Motor neuron (in vitro differentiated cells): ENCODE data around the gene TMEM30A. TPM values are rescaled to one million over a fixed set of nuclear protein-coding genes. Genes with fewer than 3 reads are reported as not detected.

Experiments used
- ATAC-seq, 8 experiments: fragments of 200-7000 bp; cut with Tn5 transposase; replicated peaks in 6 of 8; 2 replicates each; pipeline ENCODE4 v1.8.0; 2021; ENCODE audit warnings: mild to moderate bottlenecking in 8 of 8, moderate library complexity in 8 of 8
- H3K27ac ChIP-seq, 2 donors: fragments of 250-450 bp; sonication (Bioruptor Pico); 2 replicates each; pipeline ENCODE4 v1.9.0; 2021; ENCODE audit warnings: antibody characterized with exemption in 2 of 2, mild to moderate bottlenecking in 2 of 2, moderate library complexity in 1 of 2
- H3K4me1 ChIP-seq, 2 donors: fragments of 250-450 bp; sonication (Bioruptor Pico); replicated peaks in 1 of 2; 2 replicates each; pipeline ENCODE4 v1.6.1; 2021; ENCODE audit warnings: antibody characterized with exemption in 2 of 2, mild to moderate bottlenecking in 2 of 2, moderate library complexity in 1 of 2
- H3K4me3 ChIP-seq, 5 donors: fragments of 250-450 bp; sonication (Bioruptor Pico); 2 replicates each; pipeline ENCODE4 v1.9.0; 2021; ENCODE audit warnings: antibody characterized with exemption in 5 of 5, mild to moderate bottlenecking in 5 of 5, moderate library complexity in 4 of 5
- WGBS, 10 experiments: fragments of 450-650 bp; shearing (Covaris generic); methylation state at CpG; one replicate each; pipeline ENCODE4 v1.0.0; 2022; 5-methylcytosine and 5-hydroxymethylcytosine counted together
- in situ Hi-C, 9 experiments: fragments of 400-800 bp; cut with MboI; loops; one replicate each; pipeline ENCODE4 v1.15.0; 2021; ENCODE audit warnings: low sequenced_read_pairs in 9 of 9, low pct_unique_long_range_greater_than_20kb in 2 of 9; ENCODE audit not compliant: unreplicated experiment in 9 of 9
- total RNA-seq, 8 experiments: library from RNA; unstranded; fragments of 300-600 nt; gene quantifications; 2 replicates each; pipeline versions ENCODE4 v1.2.3 to v1.2.4, GENCODE V29; 2022

The TMEM30A gene
- total RNA-seq = 100 to 1,000 TPM in 2 of 8 experiments, 10 to 100 TPM in 6; 56.9 to 133 (median 70.1) TPM

GRCh38 chr6:75284632-75285282 is at the start of gene TMEM30A:
TMEM30A (minus strand) TSS chr6:75284792; CDS start chr6:75284638, 154 bp downstream.
- 0 to 1% (median 0%) methylated on average over 2 to 20 of the region's 55 CpGs; no CpG with 5 or more reads in 2 of the 10 experiments for WGBS, 10 experiments
- in situ Hi-C loops = loop anchor here in 4 of 9 experiments (25.0 kb wide), 2 partner anchors 228 to 253 kb away; no protein-coding TSS in a partner anchor
- peaks cover 17 to 28% of the 10 kb centered on the region in 2 donors for H3K4me1 ChIP-seq
- H3K27ac ChIP-seq = peak within 1 kb of the TSS; percentile 88 to 93
- ATAC-seq = peak; percentile 94 to 97 (median 95)
- peak within 1 kb of the TSS; percentile 75 to 95 (median 81) for H3K4me3 ChIP-seq

GRCh38 chr6:75333676-75334200 is 49.1 kb upstream of the TMEM30A start:
- WGBS, 10 experiments = 10 to 79% (median 20%) methylated on average over 1 to 2 of the region's 2 CpGs; no CpG with 5 or more reads in 1 of the 10 experiments
- Histone ChIP-seq H3K27ac (no peak overlapping the region), H3K4me3 (peak overlapping the region in 2 of 5 donors; percentile 6 to 19), H3K4me1 (peaks cover 14 to 20% of the 10 kb centered on the region in 2 donors)
- in situ Hi-C loops = no loop called here
- ATAC-seq = no peak

GRCh38 chr6:75331151-75331550 is 46.6 kb upstream of the TMEM30A start:
- H3K4me3 ChIP-seq = no peak overlapping the region
- ATAC-seq = no peak
- peaks cover 18 to 23% of the 10 kb centered on the region in 2 donors for H3K4me1 ChIP-seq
- 19 to 100% (median 87%) methylated on average over 1 to 2 of the region's 2 CpGs; no CpG with 5 or more reads in 2 of the 10 experiments for WGBS, 10 experiments
- H3K27ac ChIP-seq = no peak overlapping the region
- in situ Hi-C loops = no loop called here

GRCh38 chr6:75329703-75330102 is 45.1 kb upstream of the TMEM30A start:
- Histone ChIP-seq H3K27ac (no peak overlapping the region), H3K4me1 (peaks cover 4 to 14% of the 10 kb centered on the region in 2 donors), H3K4me3 (no peak overlapping the region)
- 80 to 100% (median 100%) methylated on average over 1 of the region's 1 CpG; no CpG with 5 or more reads in 3 of the 10 experiments for WGBS, 10 experiments
- no peak for ATAC-seq
- in situ Hi-C loops = no loop called here

GRCh38 chr6:75327807-75328206 is 43.2 kb upstream of the TMEM30A start:
- 44 to 100% (median 100%) methylated on average over 1 of the region's 1 CpG; no CpG with 5 or more reads in 1 of the 10 experiments for WGBS, 10 experiments
- Histone ChIP-seq H3K27ac (no peak overlapping the region), H3K4me1 (peaks cover 4 to 9% of the 10 kb centered on the region in 2 donors), H3K4me3 (no peak overlapping the region)
- in situ Hi-C loops = no loop called here
- ATAC-seq = no peak

GRCh38 chr6:75326557-75327258 is 42.1 kb upstream of the TMEM30A start:
- no peak overlapping the region for H3K4me3 ChIP-seq
- H3K27ac ChIP-seq = no peak overlapping the region
- in situ Hi-C loops = no loop called here
- peak in 4 of 8 experiments; percentile 33 to 51 (median 40) for ATAC-seq
- WGBS, 10 experiments = 0 to 83% (median 50%) methylated on average over 1 to 2 of the region's 2 CpGs; no CpG with 5 or more reads in 4 of the 10 experiments
- peaks cover 4 to 9% of the 10 kb centered on the region in 2 donors for H3K4me1 ChIP-seq

- H3K4me3 ChIP-seq = no peak overlapping the region
- 0 to 91% (median 71%) methylated on average over 1 to 2 of the region's 2 CpGs for WGBS, 10 experiments
- no peaks in the 10 kb centered on the region for H3K4me1 ChIP-seq
- in situ Hi-C loops = loop anchor here in 3 of 9 experiments (25.0 kb wide), 2 partner anchors 193 to 218 kb away; no protein-coding TSS in a partner anchor
- ATAC-seq = no peak
- H3K27ac ChIP-seq = no peak overlapping the region
These were observed 34.3 kb upstream of the TMEM30A start for GRCh38 chr6:75318900-75319299.

GRCh38 chr6:75317503-75318206 is 33.1 kb upstream of the TMEM30A start:
- Histone ChIP-seq H3K4me1 (no peaks in the 10 kb centered on the region), H3K27ac (no peak overlapping the region), H3K4me3 (no peak overlapping the region)
- 24 to 100% (median 90%) methylated on average over 2 to 4 of the region's 4 CpGs; no CpG with 5 or more reads in 1 of the 10 experiments for WGBS, 10 experiments
- no peak for ATAC-seq
- in situ Hi-C loops = loop anchor here in 3 of 9 experiments (25.0 kb wide), 2 partner anchors 195 to 220 kb away; no protein-coding TSS in a partner anchor

- Histone ChIP-seq H3K4me1 (no peaks in the 10 kb centered on the region), H3K27ac (no peak overlapping the region), H3K4me3 (no peak overlapping the region)
- ATAC-seq = no peak
- in situ Hi-C loops = loop anchor here in 3 of 9 experiments (25.0 kb wide), 2 partner anchors 196 to 221 kb away; no protein-coding TSS in a partner anchor
These were observed 31.4 kb upstream of the TMEM30A start for GRCh38 chr6:75315978-75316377.

GRCh38 chr6:75308250-75308988 is 23.8 kb upstream of the TMEM30A start:
- Histone ChIP-seq H3K27ac (no peak overlapping the region), H3K4me3 (no peak overlapping the region), H3K4me1 (no peaks in the 10 kb centered on the region)
- 40 to 96% (median 68%) methylated on average over 1 to 10 of the region's 11 CpGs; no CpG with 5 or more reads in 2 of the 10 experiments for WGBS, 10 experiments
- in situ Hi-C loops = loop anchor here in 3 of 9 experiments (25.0 kb wide), 2 partner anchors 204 to 229 kb away; no protein-coding TSS in a partner anchor
- ATAC-seq = no peak

- H3K4me1 ChIP-seq = no peaks in the 10 kb centered on the region
- no peak for ATAC-seq
- 20 to 100% (median 77%) methylated on average over 1 to 2 of the region's 2 CpGs for WGBS, 10 experiments
These were observed 22.9 kb upstream of the TMEM30A start for GRCh38 chr6:75307364-75308004.

More at GRCh38 chr6:75307364-75308004, 22.9 kb upstream of the TMEM30A start:
- in situ Hi-C loops = loop anchor here in 3 of 9 experiments (25.0 kb wide), 2 partner anchors 205 to 230 kb away; no protein-coding TSS in a partner anchor
- H3K4me3 ChIP-seq = no peak overlapping the region
- H3K27ac ChIP-seq = no peak overlapping the region
